Right renal cortex interstitium (tissue), 3 donors: ENCODE measurements around the gene AVL9. TPM values are rescaled to one million over a fixed set of nuclear protein-coding genes. Genes with fewer than 3 reads are reported as not detected.
"Not testable (repeated sequence)": the region's sequence is repeated elsewhere in the genome, so short reads cannot be mapped to it uniquely, and the experiment has no call there.

Source experiments
- DNase-seq, 3 donors: peaks; one replicate each; pipeline ENCODE4 v3.0.0-alpha.2; 2013; ENCODE audit warnings: low read depth in 3 of 3, low spot score in 2 of 3
- polyA plus RNA-seq, 3 donors: library from polyadenylated mRNA; unstranded; fragments of 120-200 nt; gene quantifications; one replicate each; pipeline ENCODE4 v1.2.1, GENCODE V29; 2013; ENCODE audit not compliant: insufficient read length in 3 of 3

AVL9 gene
- polyA plus RNA-seq, 3 donors, result 26.4 to 27.6 (median 27.0) TPM

GRCh38 chr7:32586291-32587221, 91.3 kb downstream of the AVL9 start:
- no peak for DNase-seq

DNA sequence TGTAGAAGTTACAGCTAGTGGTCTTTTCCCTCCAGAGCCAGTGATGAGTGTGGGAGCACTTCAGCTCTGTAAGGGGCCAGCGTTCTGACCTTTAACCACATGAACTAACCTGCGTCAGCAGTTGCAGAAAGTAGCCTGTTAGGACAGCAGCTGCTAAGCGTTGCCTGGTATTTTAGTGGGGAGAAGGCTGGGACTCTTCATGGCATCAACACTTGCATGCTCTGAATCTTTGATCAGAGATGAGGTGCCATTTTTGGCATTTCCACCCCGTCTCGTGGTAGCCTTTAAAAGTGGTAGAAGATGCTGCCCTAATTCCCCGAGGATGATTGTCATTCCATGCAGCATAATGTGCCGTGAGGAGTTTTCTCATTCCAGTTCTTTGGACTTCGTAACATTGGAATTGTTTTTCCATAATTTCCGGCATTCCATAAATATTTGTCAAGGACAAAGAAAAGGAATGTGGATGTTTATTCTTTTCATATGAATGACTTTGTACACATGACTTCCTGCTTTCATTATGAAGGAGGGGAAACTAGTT, 92.2 kb downstream of the AVL9 start:
- DNase-seq, result no peak

GRCh38 chr7:32588657-32589056, 93.4 kb downstream of the AVL9 start:
- DNase-seq, result no peak

- no peak for DNase-seq
These were observed 96.6 kb downstream of the AVL9 start for GRCh38 chr7:32591938-32592337.

GRCh38 chr7:32592701-32593100, 97.4 kb downstream of the AVL9 start:
- no peak for DNase-seq

GRCh38 chr7:32594965-32595490, 99.7 kb downstream of the AVL9 start:
- no peak for DNase-seq

GRCh38 chr7:32601196-32601595, 105.9 kb downstream of the AVL9 start:
- DNase-seq, result not testable (repeated sequence)

- no peak for DNase-seq
These were observed 107.2 kb downstream of the AVL9 start for GRCh38 chr7:32602470-32602869.

- not testable (repeated sequence) for DNase-seq
These were observed 108.2 kb downstream of the AVL9 start for GRCh38 chr7:32603492-32603891.

GRCh38 chr7:32604047-32604446, 108.8 kb downstream of the AVL9 start:
- DNase-seq, result not testable (repeated sequence)

DNA sequence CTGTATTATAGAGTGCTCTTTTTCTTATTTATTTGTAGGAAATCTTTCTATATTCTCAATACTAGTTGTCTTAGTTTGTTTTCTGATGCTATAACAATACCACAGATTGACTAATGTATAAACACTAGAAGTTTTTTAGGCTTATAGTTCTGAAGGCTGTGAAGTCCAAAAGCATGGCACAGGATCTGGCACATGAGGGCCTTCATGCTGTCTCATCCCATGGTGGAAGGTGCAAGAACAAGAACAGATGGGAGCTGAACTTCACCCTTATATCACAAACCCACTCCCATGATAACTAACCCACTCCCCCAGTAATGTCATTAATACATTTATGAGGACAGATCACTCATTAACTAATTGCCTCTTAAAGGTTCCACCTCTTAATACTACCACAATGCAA, 109.7 kb downstream of the AVL9 start:
- no peak for DNase-seq

DNA sequence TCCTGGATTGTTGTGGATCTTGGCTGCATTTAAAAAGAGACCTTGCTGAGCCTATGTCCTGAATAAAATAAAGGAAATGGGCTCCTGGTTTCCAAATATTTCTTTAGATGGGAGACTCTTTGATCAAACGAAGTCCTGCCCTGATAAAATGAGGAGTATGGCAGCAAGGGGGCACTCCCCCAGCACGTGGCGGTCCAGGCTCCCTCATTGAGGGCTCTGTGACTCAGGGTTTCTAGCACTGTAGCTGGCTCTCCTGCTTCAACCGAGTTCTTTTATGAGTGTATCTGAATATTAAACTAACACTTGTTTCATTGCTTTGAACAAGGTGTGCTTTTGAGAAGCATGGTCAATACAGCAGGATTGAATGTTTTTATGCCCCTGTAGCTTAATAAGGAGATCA, 114.2 kb downstream of the AVL9 start:
- no peak for DNase-seq

DNA sequence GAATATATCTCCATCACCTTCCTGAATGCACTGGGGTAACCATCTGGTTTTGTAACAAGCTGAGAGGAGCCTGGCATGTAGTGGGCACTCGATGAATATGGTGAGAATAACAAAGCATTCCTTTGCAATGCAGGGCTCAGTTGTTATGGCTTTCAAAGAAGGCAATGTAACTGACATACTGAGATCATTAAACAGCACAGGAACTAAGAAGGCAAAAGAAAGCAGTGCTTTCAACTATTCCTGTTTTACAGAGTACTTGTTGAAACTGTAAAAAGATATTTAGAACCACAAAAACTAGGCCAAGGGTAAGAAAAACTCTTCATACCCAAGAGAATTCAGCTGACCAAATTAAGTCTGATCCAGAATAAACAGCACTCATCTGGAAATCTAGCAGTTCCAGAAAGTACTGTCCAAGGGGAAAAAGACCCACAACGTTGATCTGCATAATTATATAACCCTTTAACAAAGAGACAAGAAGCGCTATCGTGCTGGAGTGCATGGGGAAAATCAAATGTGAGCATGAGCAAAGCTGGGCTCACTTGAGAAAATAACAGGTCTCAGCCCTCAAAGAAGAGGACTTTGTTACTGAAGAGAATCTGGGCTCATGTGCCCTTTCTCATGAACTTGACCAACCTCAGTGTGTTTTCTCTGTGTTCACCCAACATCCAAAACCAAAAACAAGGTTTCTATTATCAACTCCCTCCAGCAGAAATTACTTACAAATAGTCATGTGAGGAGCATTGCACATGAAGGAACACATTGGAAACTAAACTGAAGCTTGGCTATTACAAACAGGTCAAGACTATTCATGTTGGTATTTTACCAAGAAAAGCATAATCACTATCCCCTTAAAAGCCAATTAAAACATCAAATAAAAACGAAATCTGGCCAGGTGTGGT, 116.2 kb downstream of the AVL9 start:
- DNase-seq, result no peak

DNA sequence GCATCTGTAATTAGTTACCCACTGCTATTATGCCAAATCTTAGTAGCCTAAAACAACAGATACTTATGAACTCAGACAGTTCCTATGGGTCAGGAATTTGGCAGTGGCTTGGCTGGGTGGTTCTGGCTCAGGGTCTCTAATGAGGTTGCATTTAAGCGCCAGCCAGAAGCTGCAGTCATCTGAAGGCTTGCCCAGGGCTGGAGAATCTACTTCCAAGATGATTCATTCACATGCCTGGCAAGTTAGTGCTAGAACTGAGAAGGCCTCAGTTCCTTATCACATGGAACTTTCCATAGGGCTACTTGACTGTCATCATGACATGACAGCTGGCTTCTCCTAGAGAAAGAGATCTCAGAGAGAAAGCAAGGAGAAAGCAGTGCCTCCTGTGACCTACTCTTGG, 121.3 kb downstream of the AVL9 start:
- DNase-seq, result no peak

DNA sequence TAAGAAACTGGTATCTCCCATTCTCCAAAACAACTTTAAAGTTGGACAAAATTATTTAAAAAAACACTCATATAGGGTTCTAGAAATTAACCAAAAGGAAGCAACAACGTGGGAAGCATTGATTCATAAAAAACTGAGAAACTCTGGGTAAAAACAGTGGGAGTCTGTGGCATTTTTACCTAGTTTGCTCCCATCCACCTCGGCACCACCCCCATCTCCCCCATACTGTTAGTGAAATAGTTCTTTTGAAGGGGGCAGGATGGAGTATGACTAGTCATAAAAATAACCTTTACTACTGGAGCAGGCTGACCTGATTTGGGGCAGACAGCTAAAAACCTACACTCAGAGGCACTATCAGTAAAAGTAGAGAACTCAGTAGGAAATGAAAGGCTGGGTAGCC, 123.2 kb downstream of the AVL9 start:
- DNase-seq, result no peak

GRCh38 chr7:32618987-32619386, 123.7 kb downstream of the AVL9 start:
- no peak for DNase-seq

DNA sequence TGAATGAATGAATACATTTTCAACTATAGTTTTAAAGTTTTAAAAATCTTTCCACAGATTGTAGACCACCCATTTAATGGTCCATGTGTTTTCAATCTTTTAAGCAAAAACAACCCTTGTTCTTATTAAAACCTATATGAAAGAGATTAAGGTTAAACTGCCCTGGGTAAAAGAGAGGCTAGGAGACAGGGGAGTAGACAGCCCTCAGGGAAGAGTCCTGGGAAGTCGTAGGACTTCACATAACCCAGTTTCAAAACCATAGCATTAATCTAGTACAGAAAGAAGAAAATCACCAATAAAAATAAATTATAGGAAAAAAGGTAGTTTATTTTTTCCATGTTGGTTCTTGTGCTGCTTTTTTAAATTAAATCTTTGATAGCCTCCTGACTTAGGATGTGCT, 124.1 kb downstream of the AVL9 start:
- not testable (repeated sequence) for DNase-seq

GRCh38 chr7:32631021-32631420, 135.7 kb downstream of the AVL9 start:
- DNase-seq, result no peak

GRCh38 chr7:32631590-32632497, 136.6 kb downstream of the AVL9 start:
- not testable (repeated sequence) for DNase-seq

GRCh38 chr7:32633446-32633845, 138.2 kb downstream of the AVL9 start:
- DNase-seq, result not testable (repeated sequence)
